CD14-positive monocyte (primary cell): Measurements from ENCODE around the gene MRPL9. TPM values are rescaled to one million over a fixed set of nuclear protein-coding genes. Genes with fewer than 3 reads are reported as not detected.

ENCODE experiments used
- DNase-seq, 3 donors: peaks; one replicate each; pipeline ENCODE4 v3.0.0-alpha.2; 2011 to 2022
- H2AFZ ChIP-seq: 2 replicates; pipeline ENCODE4 v1.6.0; 2012; ENCODE audit warnings: mild to moderate bottlenecking, low read depth, low read length, inconsistent platforms; ENCODE audit not compliant: insufficient read depth, poor library complexity, severe bottlenecking
- H3K27ac ChIP-seq, 2 donors: 1 replicate in 1 of 2; 2 replicates in 1 of 2; pipeline ENCODE4 v1.5.1; 2012 to 2013; ENCODE audit warnings: low read length in 2 of 2, control low read depth in 1 of 2, inconsistent platforms in 1 of 2, low read depth in 1 of 2, mild to moderate bottlenecking in 1 of 2
- H3K27me3 ChIP-seq, 2 donors: one replicate each; pipeline versions ENCODE4 v1.6.0 to v1.6.1; 2011 to 2013; ENCODE audit warnings: low read length in 2 of 2; ENCODE audit not compliant: control insufficient read depth in 2 of 2, insufficient read depth in 2 of 2
- H3K36me3 ChIP-seq, 2 donors: replicated peaks in 1 of 2; 1 replicate in 1 of 2; 2 replicates in 1 of 2; pipeline versions ENCODE4 v1.5.1 to v1.6.1; 2012 to 2013; ENCODE audit warnings: low read length in 2 of 2, control low read depth in 1 of 2, inconsistent platforms in 1 of 2, mild to moderate bottlenecking in 1 of 2; ENCODE audit not compliant: insufficient read depth in 2 of 2, control insufficient read depth in 1 of 2
- H3K4me1 ChIP-seq, 2 donors: 1 replicate in 1 of 2; 2 replicates in 1 of 2; pipeline versions ENCODE4 v1.5.1 to v1.6.1; 2012 to 2013; ENCODE audit warnings: low read length in 2 of 2, control low read depth in 1 of 2, inconsistent platforms in 1 of 2, mild to moderate bottlenecking in 1 of 2, moderate library complexity in 1 of 2; ENCODE audit not compliant: insufficient read depth in 2 of 2, control insufficient read depth in 1 of 2
- H3K4me2 ChIP-seq: replicated peaks from 2 replicates; pipeline ENCODE3; 2012; ENCODE audit warnings: low read length, moderate library complexity, mild to moderate bottlenecking; ENCODE audit not compliant: poor library complexity, severe bottlenecking; ENCODE audit errors: extremely low read depth
- H3K4me3 ChIP-seq, 3 experiments: fragments of 200-600 bp in 1 of 3; sonication (generic) in 1 of 3; replicated peaks in 1 of 3; 1 replicate in 2 of 3; 2 replicates in 1 of 3; pipeline ENCODE4 v1.5.1; 2011 to 2013; ENCODE audit warnings: low read length in 3 of 3, mild to moderate bottlenecking in 3 of 3, control low read depth in 2 of 3, low read depth in 2 of 3, inconsistent platforms in 1 of 3, moderate library complexity in 1 of 3
- H3K79me2 ChIP-seq: 2 replicates; pipeline ENCODE4 v1.6.0; 2012; ENCODE audit warnings: mild to moderate bottlenecking, control low read depth, inconsistent platforms, low read length, moderate library complexity; ENCODE audit not compliant: insufficient read depth
- H3K9ac ChIP-seq: 2 replicates; pipeline ENCODE4 v1.6.0; 2017; ENCODE audit warnings: low read length, mild to moderate bottlenecking; ENCODE audit not compliant: insufficient read depth, poor library complexity, severe bottlenecking
- H3K9me3 ChIP-seq, 2 donors: replicated peaks in 1 of 2; 1 replicate in 1 of 2; 2 replicates in 1 of 2; pipeline versions ENCODE4 v1.5.1 to v1.6.1; 2012 to 2013; ENCODE audit warnings: low read length in 2 of 2, control low read depth in 1 of 2; ENCODE audit not compliant: control insufficient read depth in 1 of 2, insufficient read depth in 1 of 2
- H4K20me1 ChIP-seq: 2 replicates; pipeline ENCODE4 v1.6.0; 2012; ENCODE audit warnings: mild to moderate bottlenecking, low read length, control low read depth, moderate library complexity; ENCODE audit not compliant: insufficient read depth
- H3K27ac Mint-ChIP-seq, 7 donors: one replicate each; pipeline ENCODE4 v1.8.0; 2020; ENCODE audit warnings: mild to moderate bottlenecking in 7 of 7, mixed read lengths in 7 of 7, moderate library complexity in 6 of 7, inconsistent platforms in 2 of 7
- H3K27me3 Mint-ChIP-seq, 3 donors: one replicate each; pipeline ENCODE4 v1.8.0; 2021 to 2022; ENCODE audit warnings: low read depth in 3 of 3, mild to moderate bottlenecking in 3 of 3, mixed read lengths in 3 of 3, moderate library complexity in 3 of 3, inconsistent platforms in 1 of 3
- H3K36me3 Mint-ChIP-seq, 2 donors: one replicate each; pipeline ENCODE4 v1.8.0; 2020; ENCODE audit warnings: mixed read lengths in 2 of 2, inconsistent platforms in 1 of 2, mild to moderate bottlenecking in 1 of 2
- H3K4me1 Mint-ChIP-seq: one replicate; pipeline ENCODE4 v1.8.0; 2020; ENCODE audit warnings: mild to moderate bottlenecking, mixed read lengths
- H3K4me3 Mint-ChIP-seq, 2 donors: one replicate each; pipeline ENCODE4 v1.8.0; 2020; ENCODE audit warnings: mild to moderate bottlenecking in 2 of 2, mixed read lengths in 2 of 2, moderate library complexity in 1 of 2
- H3K9me3 Mint-ChIP-seq, 7 donors: one replicate each; pipeline ENCODE4 v1.8.0; 2020 to 2022; ENCODE audit warnings: mixed read lengths in 7 of 7, mild to moderate bottlenecking in 6 of 7, moderate library complexity in 6 of 7, inconsistent platforms in 2 of 7
- WGBS: methylation state at CpG from one replicate; pipeline ENCODE4 v1.1.5; 2013; ENCODE audit warnings: missing lambda C conversion rate; ENCODE audit not compliant: insufficient coverage; 5-methylcytosine and 5-hydroxymethylcytosine counted together
- intact Hi-C, 2 donors: fragments of 100-400 bp; cut with micrococcal nuclease; formaldehyde crosslinking; loops; one replicate each; pipeline versions ENCODE4 v1.15.0 to v1.15.1; 2023
- polyA plus RNA-seq, 3 donors: library from polyadenylated mRNA; depleted of rRNA in 1 of 3; unstranded in 2 of 3; stranded (reverse) in 1 of 3; fragments of 300-500 nt in 2 of 3; fragments of >200 nt in 1 of 3; fragmentation: Illumina TruSeq in 2 of 3; gene quantifications; 1 replicate in 2 of 3; 2 replicates in 1 of 3; pipeline ENCODE4 v1.2.3, GENCODE V29; 2012 to 2021
- TF ChIP-seq, protein P1 (sequence below): fragments of 200-600 bp; IDR thresholded peaks from one replicate; pipeline ENCODE4 v1.8.0; 2022; ENCODE audit warnings: antibody characterized with exemption, mild to moderate bottlenecking

The MRPL9 gene
- polyA plus RNA-seq, 3 donors = 25.6 to 56.6 (median 56.4) TPM

- Histone ChIP-seq H3K4me1 (no peaks in the 10 kb centered on the region), H4K20me1 (no peaks in the 10 kb centered on the region), H3K36me3 (peaks cover 0 to 4% of the 10 kb centered on the region in 2 donors), H2AFZ (no peak overlapping the region), H3K9me3 (no peaks in the 10 kb centered on the region), H3K79me2 (no peaks in the 10 kb centered on the region), H3K27me3 (no peaks in the 10 kb centered on the region), H3K4me3 (no peak overlapping the region), H3K9ac (no peak overlapping the region), H3K4me2 (no peak overlapping the region), H3K27ac (no peak overlapping the region)
- TF ChIP-seq, protein P1, sequence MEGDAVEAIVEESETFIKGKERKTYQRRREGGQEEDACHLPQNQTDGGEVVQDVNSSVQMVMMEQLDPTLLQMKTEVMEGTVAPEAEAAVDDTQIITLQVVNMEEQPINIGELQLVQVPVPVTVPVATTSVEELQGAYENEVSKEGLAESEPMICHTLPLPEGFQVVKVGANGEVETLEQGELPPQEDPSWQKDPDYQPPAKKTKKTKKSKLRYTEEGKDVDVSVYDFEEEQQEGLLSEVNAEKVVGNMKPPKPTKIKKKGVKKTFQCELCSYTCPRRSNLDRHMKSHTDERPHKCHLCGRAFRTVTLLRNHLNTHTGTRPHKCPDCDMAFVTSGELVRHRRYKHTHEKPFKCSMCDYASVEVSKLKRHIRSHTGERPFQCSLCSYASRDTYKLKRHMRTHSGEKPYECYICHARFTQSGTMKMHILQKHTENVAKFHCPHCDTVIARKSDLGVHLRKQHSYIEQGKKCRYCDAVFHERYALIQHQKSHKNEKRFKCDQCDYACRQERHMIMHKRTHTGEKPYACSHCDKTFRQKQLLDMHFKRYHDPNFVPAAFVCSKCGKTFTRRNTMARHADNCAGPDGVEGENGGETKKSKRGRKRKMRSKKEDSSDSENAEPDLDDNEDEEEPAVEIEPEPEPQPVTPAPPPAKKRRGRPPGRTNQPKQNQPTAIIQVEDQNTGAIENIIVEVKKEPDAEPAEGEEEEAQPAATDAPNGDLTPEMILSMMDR = no peak
- WGBS = 93% methylated on average over 3 of the region's 4 CpGs
- Mint-ChIP-seq H3K4me1 (peaks cover 3% of the 10 kb centered on the region), H3K27me3 (peaks cover 0 to 3% (median 0%) of the 10 kb centered on the region in 3 donors), H3K36me3 (peaks cover 19 to 21% of the 10 kb centered on the region in 2 donors), H3K27ac (no peak overlapping the region), H3K4me3 (no peak overlapping the region), H3K9me3 (peaks cover 0 to 3% (median 0%) of the 10 kb centered on the region in 7 donors)
- DNase-seq = no peak
- intact Hi-C loops = no loop called here
Observed at GRCh38 chr1:151777317-151777716, 14.0 kb upstream of the MRPL9 start.

DNA sequence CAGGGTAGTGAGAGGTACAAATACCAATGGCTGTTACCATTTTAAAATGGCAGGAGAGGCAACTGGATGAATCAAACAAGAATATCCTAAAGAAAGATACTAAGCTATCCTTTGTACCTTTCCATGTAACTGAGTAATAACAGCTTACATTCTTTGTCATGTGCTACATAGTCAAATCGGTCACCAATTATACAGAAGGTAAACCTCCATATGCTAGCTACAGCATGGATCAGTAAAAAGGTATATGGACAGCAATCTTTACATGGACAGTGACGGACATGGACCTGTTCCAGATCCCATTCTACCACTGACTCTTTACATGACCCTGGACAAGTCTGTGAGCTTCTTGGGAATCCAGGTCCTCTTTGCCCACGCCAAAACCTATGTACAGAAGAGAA lies 13.4 kb upstream of the MRPL9 start:
- peaks cover 0 to 1% (median 0%) of the 10 kb centered on the region in 7 donors for H3K9me3 Mint-ChIP-seq
- intact Hi-C loops = no loop called here
- H3K4me1 Mint-ChIP-seq = peaks cover 3% of the 10 kb centered on the region
- TF ChIP-seq, protein P1 = no peak
- no peaks in the 10 kb centered on the region for H4K20me1 ChIP-seq
- H3K9me3 ChIP-seq = no peaks in the 10 kb centered on the region
- no peak overlapping the region for H3K27ac ChIP-seq
- H3K36me3 Mint-ChIP-seq = peaks cover 19 to 21% of the 10 kb centered on the region in 2 donors
- no peak overlapping the region for H2AFZ ChIP-seq
- H3K79me2 ChIP-seq = no peaks in the 10 kb centered on the region
- DNase-seq = no peak
- 100% methylated on average over 1 of the region's 3 CpGs for WGBS
- H3K4me3 ChIP-seq = no peak overlapping the region
- H3K27me3 ChIP-seq = no peaks in the 10 kb centered on the region
- peaks cover 0 to 4% of the 10 kb centered on the region in 2 donors for H3K36me3 ChIP-seq
- peaks cover 0 to 3% (median 2%) of the 10 kb centered on the region in 3 donors for H3K27me3 Mint-ChIP-seq
- H3K4me1 ChIP-seq = no peaks in the 10 kb centered on the region
- no peak overlapping the region for H3K9ac ChIP-seq
- H3K27ac Mint-ChIP-seq = no peak overlapping the region
- H3K4me2 ChIP-seq = no peak overlapping the region
- H3K4me3 Mint-ChIP-seq = no peak overlapping the region
